Panc1 (cell line): Measurements from ENCODE around the gene STK4. TPM values are rescaled to one million over a fixed set of nuclear protein-coding genes. Genes with fewer than 3 reads are reported as not detected.

Experiments used
- ATAC-seq: fragments of 200-7000 bp; cut with Tn5 transposase; 2 replicates; pipeline ENCODE4 v1.9.1; 2020; ENCODE audit warnings: mild to moderate bottlenecking, moderate library complexity
- BruUV-seq: library from RNA; stranded (reverse); fragments of 400-500 nt; replicated peaks from 2 replicates; lab custom pipeline; 2021; lab: Mats Ljungman, UMichigan
- CTCF ChIA-PET: fragments of 300-600 bp; sonication (Branson Sonifier 250); formaldehyde crosslinking; loops from one replicate; lab custom pipeline; 2022; ENCODE audit warnings: antibody characterized with exemption; lab: Charles Lee
- POLR2A ChIA-PET: fragments of 300-600 bp; sonication (Branson Sonifier 250); formaldehyde crosslinking; loops from one replicate; lab custom pipeline; 2022; ENCODE audit warnings: antibody characterized with exemption; lab: Charles Lee
- DNase-seq: peaks from one replicate; pipeline ENCODE4 v3.0.0-alpha.2; 2010; ENCODE audit warnings: low read depth, low spot score
- H3K27ac ChIP-seq: 2 replicates; pipeline ENCODE4 v1.5.1; 2011; ENCODE audit warnings: mild to moderate bottlenecking, low read length, inconsistent platforms
- H3K27me3 ChIP-seq: fragments of 200-500 bp; sonication (Bioruptor generic); 2 replicates; pipeline ENCODE4 v1.6.0; 2014; ENCODE audit warnings: low read length, inconsistent platforms; ENCODE audit not compliant: control insufficient read depth, insufficient read depth
- H3K36me3 ChIP-seq: fragments of 200-500 bp; sonication (Bioruptor generic); 2 replicates; pipeline ENCODE4 v1.5.1; 2014; ENCODE audit warnings: inconsistent platforms, mild to moderate bottlenecking, low read length, moderate library complexity; ENCODE audit not compliant: control insufficient read depth, insufficient read depth
- H3K4me1 ChIP-seq: 2 replicates; pipeline ENCODE4 v1.5.1; 2011; ENCODE audit warnings: inconsistent platforms, mild to moderate bottlenecking, low read length, moderate library complexity; ENCODE audit not compliant: control insufficient read depth, insufficient read depth
- H3K4me3 ChIP-seq, 2 experiments: 2 replicates each; pipeline ENCODE4 v1.5.1; 2011 to 2012; ENCODE audit warnings: low read depth in 2 of 2, low read length in 2 of 2, mild to moderate bottlenecking in 2 of 2, inconsistent platforms in 1 of 2, moderate library complexity in 1 of 2
- H3K9me3 ChIP-seq: fragments of 200-500 bp; sonication (Bioruptor generic); 2 replicates; pipeline ENCODE4 v1.5.1; 2014; ENCODE audit warnings: low read depth, mild to moderate bottlenecking, inconsistent platforms, low read length, moderate library complexity; ENCODE audit not compliant: control insufficient read depth, insufficient read depth
- CTCF ChIP-seq: fragments of 450-650 bp; IDR thresholded peaks from 2 replicates; pipeline ENCODE4 v1.5.1; 2017; ENCODE audit warnings: mild to moderate bottlenecking
- POLR2AphosphoS5 ChIP-seq: IDR thresholded peaks from 2 replicates; pipeline ENCODE4 v1.6.1; 2012; ENCODE audit warnings: mild to moderate bottlenecking, low read depth, low read length, moderate library complexity
- SIN3A ChIP-seq: IDR thresholded peaks from 2 replicates; pipeline ENCODE4 v1.6.1; 2012; ENCODE audit warnings: low read depth, mild to moderate bottlenecking, low read length, moderate library complexity, borderline replicate concordance; ENCODE audit not compliant: insufficient read depth
- TCF7L2 ChIP-seq: IDR thresholded peaks from 2 replicates; pipeline ENCODE4 v1.6.1; 2011; ENCODE audit warnings: mild to moderate bottlenecking, low read depth, low read length, inconsistent platforms
- in situ Hi-C: cut with HindIII; loops from 2 replicates; pipeline ENCODE4 v1.10.0; 2016; ENCODE audit warnings: low sequenced_read_pairs, low pct_unique_long_range_greater_than_20kb
- intact Hi-C: fragments of 100-400 bp; cut with micrococcal nuclease; formaldehyde crosslinking; loops from one replicate; pipeline ENCODE4 v1.10.0; 2022; ENCODE audit not compliant: unreplicated experiment
- total RNA-seq: library from RNA; stranded (reverse); gene quantifications from one replicate; pipeline ENCODE4 v1.2.1, GENCODE V29; 2021; ENCODE audit not compliant: unreplicated experiment
- TF ChIP-seq, protein P1 (sequence below), 2 experiments: IDR thresholded peaks; 2 replicates each; pipeline ENCODE4 v1.6.1; 2011 to 2012; ENCODE audit warnings: low read depth in 2 of 2, control low read depth in 1 of 2, low read length in 1 of 2, mild to moderate bottlenecking in 1 of 2, moderate library complexity in 1 of 2; ENCODE audit not compliant: insufficient read depth in 1 of 2

The STK4 gene
- total RNA-seq, 1 experiment from 2014 or later: 50.2 TPM

DNA sequence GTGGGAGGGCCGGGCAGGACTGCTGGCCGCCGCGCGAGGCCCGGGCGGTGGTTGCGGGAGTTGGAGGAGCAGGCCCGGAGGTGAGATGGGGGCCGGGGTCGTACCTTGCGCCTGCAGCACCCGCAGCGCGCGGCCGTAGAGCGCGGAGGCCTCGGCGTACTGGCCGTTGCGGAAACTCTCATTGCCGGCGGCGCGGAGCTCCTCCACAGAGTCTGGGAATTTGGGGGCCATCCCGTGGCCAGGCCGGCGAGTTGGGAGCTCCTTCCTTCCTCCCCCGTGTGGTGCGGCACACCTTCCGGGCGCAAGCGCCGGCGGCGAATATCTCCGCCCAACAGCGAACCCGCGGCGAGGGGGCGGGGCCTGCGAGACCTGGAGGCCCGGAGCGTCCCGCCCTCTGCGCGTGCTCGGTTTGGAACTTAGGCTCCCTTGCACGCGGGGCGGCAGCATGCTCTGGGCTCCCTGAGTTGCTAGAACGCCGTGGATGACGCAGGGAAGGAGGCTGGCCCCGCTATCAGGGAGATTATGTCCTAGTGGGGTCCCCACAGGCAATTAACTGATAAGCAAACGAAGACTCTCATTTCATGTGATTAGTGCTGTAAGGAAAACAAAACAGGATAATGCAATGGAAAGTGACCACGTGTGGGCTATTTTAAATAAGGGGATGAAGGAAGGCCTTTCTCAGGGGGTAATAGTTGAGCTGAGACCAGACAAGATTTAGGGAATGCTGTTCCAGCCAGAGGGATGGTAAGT, 6.0 kb upstream of the STK4 start, which contains the start of gene TOMM34:
TOMM34 (minus strand) TSS at position 295 of the 750 bp plus-strand sequence; CDS start at position 231, 64 bp downstream.
- no TSS peak for BruUV-seq
- ATAC-seq (peak; percentile 99), DNase-seq (peak; percentile 70)
- Histone ChIP-seq H3K27ac (peak within 1 kb of the TSS; percentile 94), H3K4me1 (peaks cover 10% of the 10 kb centered on the region), H3K9me3 (no peaks in the 10 kb centered on the region), H3K4me3 (peak within 1 kb of the TSS; percentile 77 to 91), H3K36me3 (peaks cover 5% of the 10 kb centered on the region), H3K27me3 (no peaks in the 10 kb centered on the region)
- TF ChIP-seq CTCF (no peak), SIN3A (peak; percentile 28; the same call in 1 of the 2 replicates), POLR2AphosphoS5 (peak; percentile 76), TCF7L2 (no peak; the same call in 1 of the 2 replicates)
- TF ChIP-seq, protein P1, sequence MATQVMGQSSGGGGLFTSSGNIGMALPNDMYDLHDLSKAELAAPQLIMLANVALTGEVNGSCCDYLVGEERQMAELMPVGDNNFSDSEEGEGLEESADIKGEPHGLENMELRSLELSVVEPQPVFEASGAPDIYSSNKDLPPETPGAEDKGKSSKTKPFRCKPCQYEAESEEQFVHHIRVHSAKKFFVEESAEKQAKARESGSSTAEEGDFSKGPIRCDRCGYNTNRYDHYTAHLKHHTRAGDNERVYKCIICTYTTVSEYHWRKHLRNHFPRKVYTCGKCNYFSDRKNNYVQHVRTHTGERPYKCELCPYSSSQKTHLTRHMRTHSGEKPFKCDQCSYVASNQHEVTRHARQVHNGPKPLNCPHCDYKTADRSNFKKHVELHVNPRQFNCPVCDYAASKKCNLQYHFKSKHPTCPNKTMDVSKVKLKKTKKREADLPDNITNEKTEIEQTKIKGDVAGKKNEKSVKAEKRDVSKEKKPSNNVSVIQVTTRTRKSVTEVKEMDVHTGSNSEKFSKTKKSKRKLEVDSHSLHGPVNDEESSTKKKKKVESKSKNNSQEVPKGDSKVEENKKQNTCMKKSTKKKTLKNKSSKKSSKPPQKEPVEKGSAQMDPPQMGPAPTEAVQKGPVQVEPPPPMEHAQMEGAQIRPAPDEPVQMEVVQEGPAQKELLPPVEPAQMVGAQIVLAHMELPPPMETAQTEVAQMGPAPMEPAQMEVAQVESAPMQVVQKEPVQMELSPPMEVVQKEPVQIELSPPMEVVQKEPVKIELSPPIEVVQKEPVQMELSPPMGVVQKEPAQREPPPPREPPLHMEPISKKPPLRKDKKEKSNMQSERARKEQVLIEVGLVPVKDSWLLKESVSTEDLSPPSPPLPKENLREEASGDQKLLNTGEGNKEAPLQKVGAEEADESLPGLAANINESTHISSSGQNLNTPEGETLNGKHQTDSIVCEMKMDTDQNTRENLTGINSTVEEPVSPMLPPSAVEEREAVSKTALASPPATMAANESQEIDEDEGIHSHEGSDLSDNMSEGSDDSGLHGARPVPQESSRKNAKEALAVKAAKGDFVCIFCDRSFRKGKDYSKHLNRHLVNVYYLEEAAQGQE (IDR thresholded peaks at IDR 0.05; ENCODE audit: insufficient read depth in 1 of 2, low read depth in 2 of 2, low read length in 1 of 2): no peak
- in situ Hi-C loops: no loop called here
- POLR2A ChIA-PET: interaction anchor here (0.6 to 0.8 kb wide), 3 partner anchors 8 to 1338 kb away, joined by 3 to 4 read pairs (median 3); no protein-coding TSS in a partner anchor
- CTCF ChIA-PET: interaction anchor here (0.7 kb wide), 1 partner anchor 255 kb away, joined by 3 read pairs; no protein-coding TSS in a partner anchor
- intact Hi-C loops: no loop called here

GRCh38 chr20:44961011-44961869, 5.1 kb upstream of the STK4 start:
- DNase-seq: no peak
- BruUV-seq: no TSS peak
- intact Hi-C loops: no loop called here
- no peak for ATAC-seq
- ChIA-PET CTCF (no interaction called here), POLR2A (no interaction called here)
- Histone ChIP-seq H3K4me1 (peaks cover 16% of the 10 kb centered on the region), H3K4me3 (no peak overlapping the region), H3K27me3 (no peaks in the 10 kb centered on the region), H3K9me3 (no peaks in the 10 kb centered on the region), H3K36me3 (no peaks in the 10 kb centered on the region; the same call in 1 of the 2 replicates), H3K27ac (peak overlapping the region; percentile 94)
- in situ Hi-C loops: no loop called here
- no peak for TF ChIP-seq SIN3A
- TF ChIP-seq CTCF: no peak
- TF ChIP-seq TCF7L2: no peak
- TF ChIP-seq, protein P1 (IDR thresholded peaks at IDR 0.05; ENCODE audit: insufficient read depth in 1 of 2, low read depth in 2 of 2, low read length in 1 of 2): no peak
- TF ChIP-seq POLR2AphosphoS5: no peak
